Measurements from ENCODE around the gene NHSL2. TPM values are rescaled to one million over a fixed set of nuclear protein-coding genes. Genes with fewer than 3 reads are reported as not detected.

Gene NHSL2
- total RNA-seq, 2 donors from 2014 or later, result 1.6 to 2.9 TPM

- 100% methylated on average over 1 of the region's 2 CpGs; no CpG with 5 or more reads in 1 of the 2 donors for WGBS, 2 donors
Measured at GRCh38 chrX:72038868-72039267, 128.2 kb downstream of the NHSL2 start.

GRCh38 chrX:72040506-72040905, 129.9 kb downstream of the NHSL2 start:
- TF ChIP-seq POLR2A (IDR thresholded peaks at IDR 0.05), result no peak
- TF ChIP-seq CTCF (IDR thresholded peaks at IDR 0.05), result no peak
- Histone ChIP-seq H3K36me3 (replicated peaks in 1 of 2; ENCODE audit: insufficient read depth in 1 of 2, low read depth in 2 of 2) (no peaks in the 10 kb centered on the region), H3K4me1 (no peaks in the 10 kb centered on the region), H3K9me3 (no peaks in the 10 kb centered on the region), H3K4me3 (no peak overlapping the region), H3K27ac (no peak overlapping the region), H3K27me3 (no peaks in the 10 kb centered on the region)
- no peak for ATAC-seq
- intact Hi-C loops (cut with DNase I), result no loop called here
- 38 to 72% methylated on average over 5 of the region's 5 CpGs for WGBS, 2 donors
- DNase-seq, result no peak

More at GRCh38 chrX:72038868-72039267, 128.2 kb downstream of the NHSL2 start:
- ATAC-seq (no peak), DNase-seq (no peak)
- intact Hi-C loops (cut with DNase I), result no loop called here
- no peaks in the 10 kb centered on the region for H3K9me3 ChIP-seq
- no peaks in the 10 kb centered on the region for H3K36me3 ChIP-seq (replicated peaks in 1 of 2; ENCODE audit: insufficient read depth in 1 of 2, low read depth in 2 of 2)
- no peak overlapping the region for H3K27ac ChIP-seq
- TF ChIP-seq POLR2A (IDR thresholded peaks at IDR 0.05), result no peak
- H3K4me3 ChIP-seq, result no peak overlapping the region
- H3K4me1 ChIP-seq, result no peaks in the 10 kb centered on the region
- H3K27me3 ChIP-seq, result no peaks in the 10 kb centered on the region

GRCh38 chrX:72041176-72041575, 130.5 kb downstream of the NHSL2 start:
- Histone ChIP-seq H3K36me3 (replicated peaks in 1 of 2; ENCODE audit: insufficient read depth in 1 of 2, low read depth in 2 of 2) (no peaks in the 10 kb centered on the region), H3K27me3 (no peaks in the 10 kb centered on the region), H3K27ac (no peak overlapping the region), H3K9me3 (no peaks in the 10 kb centered on the region), H3K4me3 (no peak overlapping the region), H3K4me1 (no peaks in the 10 kb centered on the region)
- 40 to 61% methylated on average over 2 to 6 of the region's 6 CpGs for WGBS, 2 donors
- TF ChIP-seq POLR2A (IDR thresholded peaks at IDR 0.05) (no peak), CTCF (IDR thresholded peaks at IDR 0.05) (no peak)
- no peak for ATAC-seq
- intact Hi-C loops (cut with DNase I), result no loop called here
- DNase-seq, result no peak

GRCh38 chrX:72041871-72042851, 131.5 kb downstream of the NHSL2 start:
- no peaks in the 10 kb centered on the region for H3K27me3 ChIP-seq
- H3K36me3 ChIP-seq (replicated peaks in 1 of 2; ENCODE audit: insufficient read depth in 1 of 2, low read depth in 2 of 2), result no peaks in the 10 kb centered on the region
- intact Hi-C loops (cut with DNase I), result no loop called here
- H3K4me1 ChIP-seq, result no peaks in the 10 kb centered on the region
- H3K9me3 ChIP-seq, result no peaks in the 10 kb centered on the region
- ATAC-seq (peak; percentile 30), DNase-seq (peak in 1 of 4 donors; percentile 6)
- no peak overlapping the region for H3K27ac ChIP-seq
- no peak overlapping the region for H3K4me3 ChIP-seq
- WGBS, 2 donors, result 74 to 75% methylated on average over 7 to 13 of the region's 13 CpGs
- TF ChIP-seq POLR2A (IDR thresholded peaks at IDR 0.05) (no peak), CTCF (IDR thresholded peaks at IDR 0.05) (no peak)

- H3K9me3 ChIP-seq, result no peaks in the 10 kb centered on the region
- H3K27ac ChIP-seq, result no peak overlapping the region
- intact Hi-C loops (cut with DNase I), result no loop called here
- H3K36me3 ChIP-seq (replicated peaks in 1 of 2; ENCODE audit: insufficient read depth in 1 of 2, low read depth in 2 of 2), result no peaks in the 10 kb centered on the region
- no peak overlapping the region for H3K4me3 ChIP-seq
- no peaks in the 10 kb centered on the region for H3K27me3 ChIP-seq
- H3K4me1 ChIP-seq, result no peaks in the 10 kb centered on the region
- ATAC-seq (no peak), DNase-seq (no peak)
- TF ChIP-seq CTCF (IDR thresholded peaks at IDR 0.05) (no peak), POLR2A (IDR thresholded peaks at IDR 0.05) (no peak)
- WGBS, 2 donors, result 87 to 92% methylated on average over 3 of the region's 3 CpGs
Measured at GRCh38 chrX:72042852-72043248, 132.2 kb downstream of the NHSL2 start.

Measured in body of pancreas (tissue), 4 donors.